Mesenchymal stem cell (in vitro differentiated cells and primary cell): ENCODE results near the gene PMEPA1.

Source experiments
- DNase-seq: peaks from one replicate; pipeline ENCODE4 v3.0.0-alpha.2; 2013
- H2AFZ ChIP-seq: one replicate; pipeline ENCODE4 v1.6.1; 2013; ENCODE audit warnings: low read depth, mild to moderate bottlenecking, control low read depth, inconsistent platforms, low read length, moderate library complexity
- H2AK5ac ChIP-seq: 2 replicates; pipeline ENCODE4 v1.6.1; 2013; ENCODE audit warnings: low read length, moderate library complexity, mild to moderate bottlenecking, inconsistent platforms; ENCODE audit not compliant: severe bottlenecking
- H2BK120ac ChIP-seq: one replicate; pipeline ENCODE4 v1.6.1; 2013; ENCODE audit warnings: low read depth, mild to moderate bottlenecking, inconsistent platforms, low read length, moderate library complexity
- H2BK12ac ChIP-seq, 2 experiments: one replicate each; pipeline ENCODE4 v1.6.1; 2013; ENCODE audit warnings: inconsistent platforms in 2 of 2, low read length in 2 of 2, mild to moderate bottlenecking in 2 of 2, moderate library complexity in 2 of 2, control low read depth in 1 of 2
- H2BK15ac ChIP-seq: one replicate; pipeline ENCODE4 v1.6.1; 2013; ENCODE audit warnings: mild to moderate bottlenecking, low read depth, inconsistent platforms; ENCODE audit not compliant: poor library complexity, severe bottlenecking
- H2BK5ac ChIP-seq: 2 replicates; pipeline ENCODE4 v1.6.1; 2013; ENCODE audit warnings: low read depth, mild to moderate bottlenecking, low read length, control low read depth, inconsistent platforms; ENCODE audit not compliant: poor library complexity, severe bottlenecking
- H3K14ac ChIP-seq, 2 experiments: one replicate each; pipeline ENCODE4 v1.6.1; 2013; ENCODE audit warnings: inconsistent platforms in 2 of 2, low read length in 2 of 2, control low read depth in 1 of 2, mild to moderate bottlenecking in 1 of 2, moderate library complexity in 1 of 2
- H3K18ac ChIP-seq, 2 experiments: one replicate each; pipeline ENCODE4 v1.6.1; 2013; ENCODE audit warnings: inconsistent platforms in 2 of 2, low read length in 2 of 2, control low read depth in 1 of 2, low read depth in 1 of 2, mild to moderate bottlenecking in 1 of 2
- H3K23ac ChIP-seq, 2 experiments: one replicate each; pipeline ENCODE4 v1.6.1; 2013; ENCODE audit warnings: inconsistent platforms in 2 of 2, low read length in 2 of 2, mild to moderate bottlenecking in 2 of 2, moderate library complexity in 2 of 2, control low read depth in 1 of 2
- H3K27ac ChIP-seq: 2 replicates; pipeline ENCODE4 v1.5.1; 2013; ENCODE audit warnings: mild to moderate bottlenecking, moderate library complexity, low read length, control low read depth, inconsistent platforms; ENCODE audit not compliant: poor library complexity, severe bottlenecking
- H3K27me3 ChIP-seq, 2 experiments: 2 replicates each; pipeline versions ENCODE4 v1.6.1 to v1.7.0; 2013; ENCODE audit warnings: low read length in 2 of 2, mild to moderate bottlenecking in 2 of 2, moderate library complexity in 2 of 2, control low read depth in 1 of 2, inconsistent platforms in 1 of 2; ENCODE audit not compliant: control insufficient read depth in 1 of 2, insufficient read depth in 1 of 2
- H3K36me3 ChIP-seq, 2 experiments: 2 replicates each; pipeline versions ENCODE4 v1.6.1 to v1.7.0; 2013; ENCODE audit warnings: low read length in 2 of 2, control low read depth in 1 of 2, inconsistent platforms in 1 of 2, low read depth in 1 of 2, mild to moderate bottlenecking in 1 of 2; ENCODE audit not compliant: insufficient read depth in 2 of 2, control insufficient read depth in 1 of 2
- H3K4ac ChIP-seq, 2 experiments: one replicate each; pipeline ENCODE4 v1.6.1; 2013; ENCODE audit warnings: inconsistent platforms in 2 of 2, low read length in 2 of 2, mild to moderate bottlenecking in 2 of 2, moderate library complexity in 2 of 2, control low read depth in 1 of 2, low read depth in 1 of 2
- H3K4me1 ChIP-seq: 2 replicates; pipeline ENCODE4 v1.6.1; 2013; ENCODE audit warnings: low read depth, low read length, control low read depth; ENCODE audit not compliant: control insufficient read depth, insufficient read depth
- H3K4me2 ChIP-seq: 2 replicates; pipeline ENCODE4 v1.6.1; 2013; ENCODE audit warnings: low read length, mild to moderate bottlenecking, inconsistent platforms; ENCODE audit not compliant: poor library complexity, severe bottlenecking
- H3K4me3 ChIP-seq, 2 experiments: 2 replicates each; pipeline versions ENCODE4 v1.5.1 to v1.7.0; 2013; ENCODE audit warnings: low read length in 2 of 2, mild to moderate bottlenecking in 2 of 2, control low read depth in 1 of 2, low read depth in 1 of 2; ENCODE audit not compliant: insufficient read depth in 1 of 2
- H3K79me1 ChIP-seq: replicated peaks from 2 replicates; pipeline ENCODE4 v1.6.1; 2013; ENCODE audit warnings: mild to moderate bottlenecking, control low read depth, low read length, inconsistent platforms; ENCODE audit not compliant: poor library complexity, severe bottlenecking
- H3K9ac ChIP-seq: 2 replicates; pipeline ENCODE4 v1.7.0; 2013; ENCODE audit warnings: mild to moderate bottlenecking, low read length, moderate library complexity
- H3K9me3 ChIP-seq: 2 replicates; pipeline ENCODE4 v1.7.0; 2013; ENCODE audit warnings: mild to moderate bottlenecking, low read length; ENCODE audit not compliant: control insufficient read depth
- H4K8ac ChIP-seq: one replicate; pipeline ENCODE4 v1.6.1; 2013; ENCODE audit warnings: inconsistent platforms, mild to moderate bottlenecking, low read length, moderate library complexity
- H4K91ac ChIP-seq: one replicate; pipeline ENCODE4 v1.6.1; 2013; ENCODE audit warnings: mild to moderate bottlenecking, low read length, inconsistent platforms
- WGBS: methylation state at CpG from one replicate; pipeline ENCODE4 v1.1.7; 2013; ENCODE audit warnings: mixed read lengths; 5-methylcytosine and 5-hydroxymethylcytosine counted together

Gene PMEPA1

GRCh38 chr20:57660922-57661745 lies 48.7 kb downstream of the PMEPA1 start:
- WGBS = 94% methylated on average over 31 of the region's 31 CpGs
- no peak overlapping the region for H3K9ac ChIP-seq
- H3K18ac ChIP-seq = no peak overlapping the region
- H3K9me3 ChIP-seq = no peaks in the 10 kb centered on the region
- H3K4me3 ChIP-seq = no peak overlapping the region
- H2AK5ac ChIP-seq = no peak overlapping the region
- no peak overlapping the region for H2BK5ac ChIP-seq
- H2BK15ac ChIP-seq = no peak overlapping the region
- H2BK12ac ChIP-seq = no peak overlapping the region
- peaks cover 46% of the 10 kb centered on the region for H3K79me1 ChIP-seq
- no peak overlapping the region for H3K27ac ChIP-seq
- H2AFZ ChIP-seq = no peak overlapping the region
- peaks cover 0 to 51% of the 10 kb centered on the region in 2 experiments for H3K36me3 ChIP-seq
- peaks cover 4% of the 10 kb centered on the region for H3K4me1 ChIP-seq
- H4K8ac ChIP-seq = no peak overlapping the region
- no peak overlapping the region for H3K4me2 ChIP-seq
- DNase-seq = no peak
- no peak overlapping the region for H2BK120ac ChIP-seq
- peak overlapping the region in 1 of 2 experiments; percentile 53 for H3K14ac ChIP-seq
- no peak overlapping the region for H3K23ac ChIP-seq
- H4K91ac ChIP-seq = no peak overlapping the region
- H3K27me3 ChIP-seq = no peaks in the 10 kb centered on the region
- H3K4ac ChIP-seq = no peak overlapping the region

GRCh38 chr20:57660181-57660921 lies 49.5 kb downstream of the PMEPA1 start:
- WGBS = 89% methylated on average over 12 of the region's 13 CpGs
- Histone ChIP-seq H4K91ac (no peak overlapping the region), H3K4me3 (no peak overlapping the region), H2BK120ac (no peak overlapping the region), H3K18ac (no peak overlapping the region), H2BK12ac (no peak overlapping the region), H3K4me2 (no peak overlapping the region), H2AK5ac (no peak overlapping the region), H3K27ac (no peak overlapping the region), H2BK15ac (no peak overlapping the region), H3K14ac (peak overlapping the region in 1 of 2 experiments; percentile 53), H2BK5ac (no peak overlapping the region), H2AFZ (no peak overlapping the region), H3K9ac (no peak overlapping the region), H3K23ac (no peak overlapping the region), H3K36me3 (peaks cover 0 to 54% of the 10 kb centered on the region in 2 experiments), H3K4ac (no peak overlapping the region), H3K4me1 (peaks cover 4% of the 10 kb centered on the region), H3K9me3 (no peaks in the 10 kb centered on the region), H3K27me3 (no peaks in the 10 kb centered on the region), H3K79me1 (peaks cover 42% of the 10 kb centered on the region), H4K8ac (no peak overlapping the region)
- no peak for DNase-seq

- Histone ChIP-seq H3K23ac (no peak overlapping the region), H4K8ac (no peak overlapping the region), H2BK120ac (no peak overlapping the region), H3K4me1 (peaks cover 4% of the 10 kb centered on the region), H3K4ac (no peak overlapping the region), H3K79me1 (peaks cover 38% of the 10 kb centered on the region), H2AK5ac (no peak overlapping the region), H2BK15ac (no peak overlapping the region), H3K27ac (no peak overlapping the region), H2BK5ac (no peak overlapping the region), H3K27me3 (no peaks in the 10 kb centered on the region), H4K91ac (no peak overlapping the region), H2BK12ac (no peak overlapping the region), H3K4me3 (no peak overlapping the region), H3K4me2 (no peak overlapping the region), H3K36me3 (peaks cover 0 to 59% of the 10 kb centered on the region in 2 experiments), H3K9me3 (no peaks in the 10 kb centered on the region), H2AFZ (no peak overlapping the region), H3K9ac (no peak overlapping the region), H3K18ac (no peak overlapping the region), H3K14ac (no peak overlapping the region)
- DNase-seq = no peak
- WGBS = 90% methylated on average over 24 of the region's 24 CpGs
Measured at GRCh38 chr20:57659517-57660180, 50.2 kb downstream of the PMEPA1 start.
